BJ (cell line): ENCODE measurements around the gene RPL36A. TPM values are rescaled to one million over a fixed set of nuclear protein-coding genes. Genes with fewer than 3 reads are reported as not detected.

Source experiments
- CTCF ChIA-PET: fragments of 350-600 bp; formaldehyde crosslinking; extraction: SDS; loops from one replicate; lab custom pipeline; 2021; ENCODE audit warnings: antibody characterized with exemption, inconsistent platforms; lab: Yijun Ruan, JAX
- POLR2A ChIA-PET: fragments of 300-600 bp; sonication (Branson Sonifier 250); formaldehyde crosslinking; extraction: SDS; loops from one replicate; lab custom pipeline; 2021; ENCODE audit warnings: antibody characterized with exemption; lab: Charles Lee
- DNase-seq: peaks from one replicate; pipeline ENCODE4 v3.0.0-alpha.2; 2011; ENCODE audit warnings: low read depth
- H3K27me3 ChIP-seq: 2 replicates; pipeline ENCODE4 v1.6.0; 2011; ENCODE audit warnings: low read length; ENCODE audit not compliant: control insufficient read depth, insufficient read depth
- H3K36me3 ChIP-seq: 2 replicates; pipeline ENCODE4 v1.5.1; 2011; ENCODE audit warnings: low read length; ENCODE audit not compliant: control insufficient read depth, insufficient read depth
- H3K4me3 ChIP-seq: 2 replicates; pipeline ENCODE4 v1.5.1; 2011; ENCODE audit warnings: low read depth, mild to moderate bottlenecking, control low read depth, low read length
- polyA plus RNA-seq: library from polyadenylated mRNA; depleted of rRNA; stranded (reverse); fragments of >200 nt; gene quantifications from 2 replicates; pipeline ENCODE4 v1.2.3, GENCODE V29; 2011
- TF ChIP-seq, protein P1 (sequence below): IDR thresholded peaks from 2 replicates; pipeline ENCODE4 v1.5.1; 2011; ENCODE audit warnings: low read depth, mild to moderate bottlenecking, control low read depth, inconsistent platforms, low read length, moderate library complexity; ENCODE audit not compliant: insufficient read depth

The RPL36A gene
- polyA plus RNA-seq, 1 experiment, result 1,079 TPM

DNA sequence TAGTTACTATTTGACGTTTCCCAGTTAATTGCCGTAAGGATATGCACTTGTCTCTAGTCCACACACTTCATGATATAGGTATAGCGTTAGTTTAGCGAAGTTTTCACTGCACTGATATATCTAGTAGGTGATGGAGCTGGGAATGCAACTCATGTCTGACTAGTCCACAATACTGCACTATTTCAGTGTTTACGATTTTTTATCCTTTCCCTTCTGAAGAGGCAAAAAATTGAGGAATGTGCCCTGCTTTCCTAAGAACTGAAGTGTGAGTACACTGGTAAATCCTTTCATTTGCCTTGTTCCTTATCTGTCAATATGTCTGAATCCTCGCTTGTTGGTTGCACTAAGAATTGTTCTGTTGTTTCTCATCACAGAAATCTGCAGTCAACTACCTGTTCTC lies 1.0 kb downstream of the RPL36A start:
- TF ChIP-seq, protein P1, sequence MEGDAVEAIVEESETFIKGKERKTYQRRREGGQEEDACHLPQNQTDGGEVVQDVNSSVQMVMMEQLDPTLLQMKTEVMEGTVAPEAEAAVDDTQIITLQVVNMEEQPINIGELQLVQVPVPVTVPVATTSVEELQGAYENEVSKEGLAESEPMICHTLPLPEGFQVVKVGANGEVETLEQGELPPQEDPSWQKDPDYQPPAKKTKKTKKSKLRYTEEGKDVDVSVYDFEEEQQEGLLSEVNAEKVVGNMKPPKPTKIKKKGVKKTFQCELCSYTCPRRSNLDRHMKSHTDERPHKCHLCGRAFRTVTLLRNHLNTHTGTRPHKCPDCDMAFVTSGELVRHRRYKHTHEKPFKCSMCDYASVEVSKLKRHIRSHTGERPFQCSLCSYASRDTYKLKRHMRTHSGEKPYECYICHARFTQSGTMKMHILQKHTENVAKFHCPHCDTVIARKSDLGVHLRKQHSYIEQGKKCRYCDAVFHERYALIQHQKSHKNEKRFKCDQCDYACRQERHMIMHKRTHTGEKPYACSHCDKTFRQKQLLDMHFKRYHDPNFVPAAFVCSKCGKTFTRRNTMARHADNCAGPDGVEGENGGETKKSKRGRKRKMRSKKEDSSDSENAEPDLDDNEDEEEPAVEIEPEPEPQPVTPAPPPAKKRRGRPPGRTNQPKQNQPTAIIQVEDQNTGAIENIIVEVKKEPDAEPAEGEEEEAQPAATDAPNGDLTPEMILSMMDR, result no peak
- Histone ChIP-seq H3K36me3 (no peaks in the 10 kb centered on the region), H3K4me3 (peak overlapping the region; percentile 70), H3K27me3 (no peaks in the 10 kb centered on the region; the same call in 1 of the 2 replicates)
- DNase-seq, result no peak
- ChIA-PET POLR2A (no interaction called here), CTCF (no interaction called here)

DNA sequence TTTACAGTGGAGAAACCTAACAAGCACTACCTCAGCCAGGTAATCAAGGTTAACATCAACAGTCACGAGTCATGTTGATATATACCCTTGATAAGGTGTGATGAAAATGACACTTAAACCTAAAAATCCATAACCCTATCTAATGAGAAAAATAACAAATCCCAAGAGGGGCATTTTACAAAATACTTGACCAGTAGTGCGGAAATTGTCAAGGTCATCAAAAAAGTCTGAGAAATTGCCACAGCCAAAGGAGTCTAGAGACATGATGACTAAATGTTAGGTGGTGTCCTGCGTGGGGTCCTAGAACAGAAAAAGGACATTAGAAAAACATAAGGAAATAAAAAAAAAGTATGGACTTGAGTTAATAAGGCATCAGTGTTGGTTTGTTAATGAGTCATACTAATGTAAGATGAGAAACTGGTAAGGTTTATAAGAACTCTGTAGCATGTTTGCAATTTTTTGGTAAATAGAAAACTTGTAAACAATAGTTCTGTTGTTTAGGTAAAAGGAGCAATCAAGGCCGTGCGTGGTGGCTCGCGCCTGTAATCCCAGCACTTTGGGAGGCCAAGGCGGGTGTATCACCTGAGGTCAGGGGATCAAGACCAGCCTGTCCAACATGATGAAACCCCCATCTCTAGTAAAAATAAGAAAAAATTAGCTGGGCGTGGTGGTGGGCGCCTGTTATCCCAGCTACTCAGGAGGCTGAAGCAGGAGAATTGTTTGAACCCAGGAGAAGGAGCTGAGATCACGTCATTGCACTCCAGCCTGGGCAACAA lies 2.9 kb downstream of the RPL36A start:
- ChIA-PET POLR2A (no interaction called here), CTCF (no interaction called here)
- Histone ChIP-seq H3K4me3 (no peak overlapping the region), H3K36me3 (no peaks in the 10 kb centered on the region), H3K27me3 (no peaks in the 10 kb centered on the region)
- TF ChIP-seq, protein P1, result no peak
- DNase-seq, result no peak

DNA sequence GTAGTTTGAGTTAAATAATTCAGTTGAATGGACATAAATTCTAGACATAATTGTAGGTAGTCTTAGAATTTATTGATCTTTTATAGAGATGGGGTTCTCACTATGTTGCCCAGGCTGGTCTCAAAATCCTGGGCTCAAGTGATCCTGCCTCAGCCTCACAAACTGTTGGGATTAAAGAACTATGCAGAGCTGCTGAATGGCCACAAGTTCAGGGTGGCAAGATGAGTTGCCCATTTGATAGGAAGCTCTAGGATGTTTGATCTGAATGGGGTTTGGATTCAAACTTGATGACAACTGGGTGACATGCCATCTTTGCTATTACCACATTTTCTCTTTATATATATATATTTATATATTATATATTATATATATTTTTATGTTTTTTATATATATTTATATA lies 3.6 kb downstream of the RPL36A start:
- DNase-seq, result no peak
- TF ChIP-seq, protein P1, result no peak
- ChIA-PET POLR2A (no interaction called here), CTCF (no interaction called here)
- Histone ChIP-seq H3K27me3 (no peaks in the 10 kb centered on the region), H3K4me3 (no peak overlapping the region), H3K36me3 (no peaks in the 10 kb centered on the region)

DNA sequence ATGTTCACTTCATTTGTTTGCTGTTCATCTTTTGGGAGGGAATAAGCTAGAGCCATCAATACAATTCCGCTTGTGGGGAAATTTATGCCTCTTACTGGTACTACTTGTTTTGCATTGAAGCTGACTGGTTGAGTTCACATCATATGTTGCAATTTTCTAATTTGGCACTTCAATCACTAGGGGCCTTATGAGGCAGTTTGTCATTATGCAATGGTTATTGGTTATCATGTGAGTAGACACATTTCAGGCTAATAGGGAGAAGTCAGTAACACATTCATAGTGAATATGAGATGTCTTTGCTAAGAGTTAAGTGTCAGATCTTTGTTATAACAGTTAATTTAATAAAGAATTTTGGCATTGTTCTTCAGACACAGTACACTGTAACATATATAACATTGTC lies 5.0 kb downstream of the RPL36A start:
- no peak for DNase-seq
- no peaks in the 10 kb centered on the region for H3K27me3 ChIP-seq
- POLR2A ChIA-PET, result no interaction called here
- TF ChIP-seq, protein P1, result no peak
- H3K36me3 ChIP-seq, result no peaks in the 10 kb centered on the region
- CTCF ChIA-PET, result no interaction called here
- H3K4me3 ChIP-seq, result no peak overlapping the region

DNA sequence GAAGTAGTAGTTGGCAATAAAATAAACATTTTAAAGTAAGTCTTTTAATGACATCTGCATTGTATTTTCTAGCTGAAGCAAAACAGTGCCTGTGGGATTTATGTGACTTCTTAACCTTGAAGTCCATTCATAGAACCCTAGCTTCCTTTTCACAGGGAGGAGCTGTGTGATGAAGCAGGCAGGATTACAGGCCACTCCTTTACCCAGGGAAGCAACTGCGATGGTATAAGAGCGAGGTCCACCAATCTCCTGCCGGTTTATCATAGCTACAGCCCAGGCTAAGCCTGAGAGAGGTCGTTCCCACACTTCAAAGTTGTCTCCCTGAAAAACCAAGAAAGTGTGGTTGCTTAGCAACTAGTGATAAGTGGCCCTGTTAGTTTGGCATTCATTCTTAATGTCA lies 7.0 kb downstream of the RPL36A start:
- no peak overlapping the region for H3K4me3 ChIP-seq
- DNase-seq, result no peak
- ChIA-PET CTCF (no interaction called here), POLR2A (no interaction called here)
- TF ChIP-seq, protein P1, result no peak
- H3K36me3 ChIP-seq, result no peaks in the 10 kb centered on the region
- no peaks in the 10 kb centered on the region for H3K27me3 ChIP-seq
